Measurements from ENCODE around the gene GPR89B.
"Not testable (repeated sequence)": the region's sequence is repeated elsewhere in the genome, so short reads cannot be mapped to it uniquely, and the experiment has no call there.

GPR89B gene

DNA sequence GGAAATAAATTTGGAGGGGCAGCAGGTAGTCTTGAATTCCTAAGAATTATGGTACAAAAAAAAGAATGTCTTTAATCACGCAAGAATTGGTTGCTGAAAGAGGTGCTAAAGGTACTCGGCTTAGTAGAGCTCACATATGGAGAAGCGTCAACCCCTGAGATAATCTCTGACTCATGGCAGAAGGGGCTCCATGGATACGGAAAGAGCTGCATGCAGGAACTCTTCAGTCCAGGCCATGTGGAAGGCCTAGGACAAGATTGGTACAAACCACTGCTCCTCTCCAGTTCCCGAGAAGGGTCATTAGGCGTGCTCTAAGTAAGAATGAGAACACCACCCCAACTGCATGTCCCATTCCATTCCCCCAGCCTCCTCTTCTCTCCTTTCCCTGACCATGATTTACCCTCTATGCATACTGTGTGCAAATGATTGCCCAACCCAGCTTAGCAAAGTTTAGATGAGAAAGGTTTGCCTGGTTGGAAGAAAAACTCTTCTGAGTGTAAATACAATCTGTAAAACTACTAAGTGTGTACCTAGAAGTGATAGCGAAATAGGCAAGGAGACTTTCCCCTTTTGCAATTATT is 14.8 kb upstream of the GPR89B start:
- Mint-ChIP-seq H3K27me3 (peaks cover 7% of the 10 kb centered on the region), H3K36me3 (no peaks in the 10 kb centered on the region), H3K27ac (no peak overlapping the region), H3K9me3 (ENCODE audit: low read depth) (no peaks in the 10 kb centered on the region), H3K4me1 (ENCODE audit: low read depth) (no peaks in the 10 kb centered on the region), H3K4me3 (no peak overlapping the region)

DNA sequence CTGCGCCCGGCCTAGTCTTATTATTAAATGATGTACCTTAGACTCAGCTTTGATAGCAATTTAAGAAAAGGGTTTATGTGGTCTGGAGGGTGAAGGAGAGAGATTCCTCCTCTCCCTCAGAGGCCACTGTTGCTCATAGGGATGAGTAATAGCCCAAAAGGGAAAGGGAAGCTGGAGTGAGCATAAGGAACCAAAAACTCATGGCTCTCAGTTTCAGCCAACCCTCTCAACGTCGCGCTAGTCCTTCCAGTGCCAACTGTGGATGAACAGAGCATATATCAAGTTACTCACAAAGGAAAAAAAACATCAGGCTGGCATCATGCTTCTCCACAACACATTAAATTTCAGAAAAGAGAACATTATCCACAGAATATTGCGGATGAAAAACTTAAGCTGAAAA is 8.3 kb upstream of the GPR89B start:
- H3K27me3 Mint-ChIP-seq: peaks cover 5% of the 10 kb centered on the region
- H3K36me3 Mint-ChIP-seq: no peaks in the 10 kb centered on the region
- H3K4me1 Mint-ChIP-seq (ENCODE audit: low read depth): no peaks in the 10 kb centered on the region
- no peaks in the 10 kb centered on the region for H3K9me3 Mint-ChIP-seq (ENCODE audit: low read depth)
- no peak overlapping the region for H3K27ac Mint-ChIP-seq
- H3K4me3 Mint-ChIP-seq: no peak overlapping the region

DNA sequence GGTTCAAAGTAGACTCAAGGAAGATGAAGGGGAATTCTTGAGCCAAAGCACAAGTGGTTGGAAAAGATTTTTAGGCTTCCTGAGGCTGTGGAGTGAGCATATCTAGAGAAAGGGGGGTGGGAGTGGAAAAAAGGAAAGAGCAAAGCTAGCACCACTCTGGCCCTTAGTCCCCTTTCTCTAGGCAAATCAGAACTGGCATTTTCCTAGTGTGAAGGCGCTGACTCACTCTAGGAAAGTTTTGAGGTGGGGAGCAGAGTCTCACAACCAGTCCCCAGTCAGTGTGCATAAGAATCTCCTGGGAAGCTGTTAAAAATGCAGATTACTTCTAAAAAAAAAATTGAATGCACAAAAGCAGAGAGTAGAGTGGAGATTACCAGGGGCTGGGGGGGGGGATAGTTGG is 3.4 kb upstream of the GPR89B start:
- Mint-ChIP-seq H3K27ac (no peak overlapping the region), H3K4me1 (ENCODE audit: low read depth) (peaks cover 3% of the 10 kb centered on the region), H3K9me3 (ENCODE audit: low read depth) (no peaks in the 10 kb centered on the region), H3K27me3 (no peaks in the 10 kb centered on the region), H3K36me3 (no peaks in the 10 kb centered on the region), H3K4me3 (no peak overlapping the region)

DNA sequence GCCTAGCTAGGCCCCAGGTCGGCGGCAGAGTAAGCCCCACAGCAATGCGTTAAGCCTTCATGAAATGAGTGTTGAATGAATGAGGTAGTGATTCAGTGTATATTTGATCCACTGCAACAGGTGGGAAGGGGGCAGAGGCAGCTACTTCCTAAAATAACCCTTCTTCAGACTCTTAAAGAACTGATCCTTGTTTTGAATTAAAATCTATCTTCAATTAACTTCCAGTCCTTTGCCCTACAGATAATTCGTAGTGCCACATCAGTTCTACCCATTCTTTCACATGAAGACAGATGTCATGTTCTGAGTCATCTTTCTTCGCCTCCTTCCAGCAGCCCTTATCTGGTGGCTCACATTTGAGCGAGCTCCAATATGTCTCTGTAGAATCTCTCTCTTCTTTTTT is 1.0 kb upstream of the GPR89B start:
- not testable (repeated sequence) for H3K9me3 Mint-ChIP-seq (ENCODE audit: low read depth); H3K4me3 Mint-ChIP-seq; H3K36me3 Mint-ChIP-seq; H3K27me3 Mint-ChIP-seq; H3K27ac Mint-ChIP-seq
- peaks cover 24% of the 10 kb centered on the region for H3K4me1 Mint-ChIP-seq (ENCODE audit: low read depth)

DNA sequence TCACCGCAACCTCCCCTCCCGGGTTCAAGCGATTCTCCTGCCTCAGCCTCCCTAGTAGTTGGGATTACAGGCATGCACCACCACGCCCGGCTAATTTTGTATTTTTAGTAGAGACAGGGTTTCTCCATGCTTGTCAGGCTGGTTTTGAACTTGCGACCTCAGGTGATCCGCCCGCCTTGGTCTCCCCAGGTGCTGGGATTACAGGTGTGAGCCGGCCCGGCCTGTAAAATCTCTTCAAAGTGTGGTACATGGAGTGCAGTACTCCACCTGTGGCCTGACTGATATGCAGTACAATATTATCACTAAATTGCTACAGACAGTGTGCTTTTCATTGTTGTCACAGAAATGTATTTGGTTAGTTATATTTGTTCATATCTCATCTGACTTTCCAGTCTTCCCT is 531 bp upstream of the GPR89B start:
- H3K9me3 Mint-ChIP-seq (ENCODE audit: low read depth); H3K27ac Mint-ChIP-seq; H3K27me3 Mint-ChIP-seq; H3K4me3 Mint-ChIP-seq; H3K36me3 Mint-ChIP-seq: not testable (repeated sequence)
- peaks cover 28% of the 10 kb centered on the region for H3K4me1 Mint-ChIP-seq (ENCODE audit: low read depth)

DNA sequence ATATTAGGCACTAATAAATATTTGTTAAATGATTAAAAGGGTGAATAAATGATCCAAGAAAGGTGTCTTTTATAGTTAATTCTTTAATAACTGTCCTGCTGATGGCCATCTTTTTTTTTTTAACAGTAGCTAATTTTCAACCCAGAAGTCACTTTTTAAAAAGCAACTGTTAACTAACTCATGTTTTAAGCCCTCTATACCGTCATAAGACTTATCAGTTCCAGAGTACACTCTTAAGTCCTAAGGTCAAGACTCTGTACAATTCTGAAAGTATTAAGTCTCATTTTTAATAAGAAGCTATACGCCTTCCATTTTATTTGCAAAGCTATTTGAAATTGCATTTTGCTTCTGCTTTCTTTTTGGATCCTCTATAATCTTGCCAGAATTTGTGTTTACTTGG is 2.9 kb downstream of the GPR89B start:
- peaks cover 31% of the 10 kb centered on the region for H3K4me1 Mint-ChIP-seq (ENCODE audit: low read depth)
- peak overlapping the region; percentile 70 for H3K4me3 Mint-ChIP-seq
- not testable (repeated sequence) for H3K9me3 Mint-ChIP-seq (ENCODE audit: low read depth); H3K27ac Mint-ChIP-seq; H3K27me3 Mint-ChIP-seq; H3K36me3 Mint-ChIP-seq

DNA sequence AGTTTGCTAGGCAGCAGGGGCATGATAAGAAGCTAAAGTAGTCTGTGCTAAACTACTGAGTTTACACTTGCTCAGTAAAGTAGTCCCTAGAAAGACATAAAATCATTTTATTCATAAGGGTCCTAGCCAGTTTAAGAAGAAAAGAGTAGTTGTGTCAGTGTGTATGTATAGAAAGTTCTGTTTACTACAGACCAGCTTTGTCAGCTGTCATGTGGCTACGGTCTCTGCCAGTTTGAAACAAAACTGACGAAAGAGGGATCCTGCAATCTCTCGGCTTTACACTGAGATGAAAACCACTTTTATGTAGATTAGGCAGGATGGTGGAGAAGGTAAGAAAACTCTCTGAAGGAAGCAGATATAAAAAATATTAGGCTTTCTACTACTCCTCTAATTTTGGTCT is 7.1 kb downstream of the GPR89B start:
- peaks cover 24% of the 10 kb centered on the region for H3K4me1 Mint-ChIP-seq (ENCODE audit: low read depth)
- H3K4me3 Mint-ChIP-seq; H3K36me3 Mint-ChIP-seq; H3K27ac Mint-ChIP-seq; H3K27me3 Mint-ChIP-seq; H3K9me3 Mint-ChIP-seq (ENCODE audit: low read depth): not testable (repeated sequence)

DNA sequence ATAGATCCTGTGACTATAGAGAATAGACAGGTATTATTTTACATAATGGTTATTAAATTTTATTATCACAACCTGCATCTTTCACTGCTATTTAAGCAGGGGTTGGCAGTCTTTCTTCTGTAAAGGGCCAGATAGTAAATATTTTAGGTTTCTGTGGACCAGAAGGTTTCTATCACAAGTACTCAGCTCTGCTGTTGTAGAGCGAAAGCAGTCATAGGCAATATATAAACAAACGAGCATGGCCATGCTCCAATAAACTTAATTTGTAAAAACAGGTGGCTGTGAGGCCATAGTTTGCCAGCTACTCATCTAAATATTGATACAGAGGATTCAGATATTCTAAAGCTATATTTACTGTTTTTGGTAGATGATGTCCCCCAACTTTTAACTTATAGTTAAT is 12.2 kb downstream of the GPR89B start:
- H3K4me3 Mint-ChIP-seq; H3K9me3 Mint-ChIP-seq (ENCODE audit: low read depth); H3K4me1 Mint-ChIP-seq (ENCODE audit: low read depth); H3K36me3 Mint-ChIP-seq; H3K27me3 Mint-ChIP-seq; H3K27ac Mint-ChIP-seq: not testable (repeated sequence)

DNA sequence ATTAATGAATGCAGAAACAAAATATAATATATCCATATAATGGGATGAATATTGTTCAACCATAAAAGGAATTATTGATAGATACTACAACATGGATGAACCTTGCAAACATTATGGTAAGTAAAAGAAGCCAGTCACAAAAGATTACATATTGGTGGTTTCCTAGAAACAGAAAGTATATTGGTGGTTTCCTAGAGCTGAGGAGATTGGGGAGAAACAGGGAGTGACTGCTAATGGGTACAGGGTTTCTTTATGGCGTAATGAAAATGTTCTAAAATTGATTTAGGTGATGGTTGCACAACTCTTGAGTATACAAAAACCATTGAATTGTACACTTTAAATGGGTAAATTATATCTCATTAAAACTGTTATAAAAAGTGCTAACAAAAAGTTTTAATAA is 14.3 kb downstream of the GPR89B start:
- H3K36me3 Mint-ChIP-seq; H3K9me3 Mint-ChIP-seq (ENCODE audit: low read depth); H3K4me1 Mint-ChIP-seq (ENCODE audit: low read depth); H3K27ac Mint-ChIP-seq; H3K27me3 Mint-ChIP-seq; H3K4me3 Mint-ChIP-seq: not testable (repeated sequence)

DNA sequence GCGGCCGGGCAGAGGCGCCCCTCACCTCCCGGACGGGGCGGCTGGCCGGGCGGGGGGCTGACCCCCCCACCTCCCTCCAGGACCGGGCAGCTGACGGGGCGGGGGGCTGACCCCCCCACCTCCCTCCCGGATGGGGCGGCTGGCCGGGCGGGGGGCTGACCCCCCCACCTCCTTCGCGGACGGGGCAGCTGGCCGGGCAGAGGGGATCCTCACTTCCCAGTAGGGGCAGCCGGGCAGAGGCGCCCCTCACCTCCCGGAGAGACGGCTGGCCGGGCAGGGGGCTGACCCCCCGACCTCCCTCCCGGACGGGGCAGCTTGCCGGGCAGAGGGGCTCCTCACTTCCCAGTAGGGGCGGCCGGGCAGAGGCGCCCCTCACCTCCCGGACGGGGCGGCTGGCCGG is 21.3 kb downstream of the GPR89B start:
- not testable (repeated sequence) for H3K4me1 Mint-ChIP-seq (ENCODE audit: low read depth); H3K27ac Mint-ChIP-seq; H3K9me3 Mint-ChIP-seq (ENCODE audit: low read depth)

DNA sequence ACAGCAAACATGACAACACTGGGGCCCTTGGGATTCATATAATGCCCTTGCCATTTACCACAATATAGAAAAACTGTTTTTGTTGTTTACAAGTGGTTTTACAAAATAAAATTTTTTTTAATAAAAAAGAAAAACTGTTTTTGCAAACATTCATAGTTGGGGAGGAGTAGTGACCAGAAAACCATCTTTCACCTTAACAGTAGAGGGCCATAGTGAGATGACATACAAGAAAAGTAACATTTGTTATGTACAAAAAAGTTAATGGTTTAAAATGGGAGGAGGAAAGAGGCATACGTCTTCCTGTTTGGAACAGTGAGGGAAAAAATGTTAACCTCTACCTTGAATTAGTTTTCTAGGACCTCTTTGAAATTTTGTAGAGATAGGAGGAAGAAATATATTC is 30.7 kb downstream of the GPR89B start:
- H3K9me3 Mint-ChIP-seq (ENCODE audit: low read depth); H3K36me3 Mint-ChIP-seq; H3K4me1 Mint-ChIP-seq (ENCODE audit: low read depth); H3K27me3 Mint-ChIP-seq; H3K4me3 Mint-ChIP-seq; H3K27ac Mint-ChIP-seq: not testable (repeated sequence)

More for the DNA sequence above, 21.3 kb downstream of the GPR89B start:
- not testable (repeated sequence) for H3K4me3 Mint-ChIP-seq, H3K27me3 Mint-ChIP-seq, H3K36me3 Mint-ChIP-seq

DNA sequence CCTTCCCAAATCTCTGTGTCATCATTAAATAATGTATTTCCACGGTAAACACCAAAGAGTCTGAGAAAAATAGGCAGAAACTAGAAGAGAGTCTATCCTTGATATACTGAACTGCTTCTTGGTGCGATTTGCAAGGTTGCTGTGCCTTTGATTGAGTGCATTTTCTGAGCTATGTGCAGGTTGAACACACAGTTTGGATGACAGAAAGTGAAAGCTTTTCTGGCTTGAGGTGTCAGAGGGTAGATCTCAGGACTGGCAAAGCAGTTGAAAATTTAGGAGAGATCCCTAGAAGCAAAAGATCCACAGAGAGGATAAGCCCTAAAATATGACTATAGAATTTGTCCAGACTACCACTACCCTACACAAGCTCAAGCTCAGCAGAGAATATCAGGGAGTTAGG is 31.5 kb downstream of the GPR89B start:
- H3K4me1 Mint-ChIP-seq (ENCODE audit: low read depth); H3K9me3 Mint-ChIP-seq (ENCODE audit: low read depth); H3K27me3 Mint-ChIP-seq; H3K4me3 Mint-ChIP-seq; H3K36me3 Mint-ChIP-seq; H3K27ac Mint-ChIP-seq: not testable (repeated sequence)

DNA sequence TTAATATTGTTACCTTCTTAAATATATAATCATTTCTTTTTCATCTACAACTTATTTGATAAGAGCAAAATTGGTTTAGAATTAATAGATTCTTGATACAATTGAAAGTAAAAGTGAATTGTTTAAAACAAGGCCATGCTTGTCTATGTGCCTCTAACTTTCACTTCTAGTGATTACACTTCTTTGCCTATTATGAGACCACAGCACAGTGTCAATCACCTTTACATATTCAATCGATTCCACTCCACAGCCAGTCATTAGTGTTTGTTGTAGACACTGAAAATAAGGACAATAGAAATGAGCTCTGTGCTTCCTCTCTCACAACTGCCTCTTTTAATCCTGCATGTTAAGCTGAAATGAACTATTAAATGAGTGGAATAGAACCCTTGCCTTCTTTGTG is 36.4 kb downstream of the GPR89B start:
- not testable (repeated sequence) for H3K27me3 Mint-ChIP-seq; H3K27ac Mint-ChIP-seq; H3K4me3 Mint-ChIP-seq; H3K36me3 Mint-ChIP-seq; H3K4me1 Mint-ChIP-seq (ENCODE audit: low read depth); H3K9me3 Mint-ChIP-seq (ENCODE audit: low read depth)

DNA sequence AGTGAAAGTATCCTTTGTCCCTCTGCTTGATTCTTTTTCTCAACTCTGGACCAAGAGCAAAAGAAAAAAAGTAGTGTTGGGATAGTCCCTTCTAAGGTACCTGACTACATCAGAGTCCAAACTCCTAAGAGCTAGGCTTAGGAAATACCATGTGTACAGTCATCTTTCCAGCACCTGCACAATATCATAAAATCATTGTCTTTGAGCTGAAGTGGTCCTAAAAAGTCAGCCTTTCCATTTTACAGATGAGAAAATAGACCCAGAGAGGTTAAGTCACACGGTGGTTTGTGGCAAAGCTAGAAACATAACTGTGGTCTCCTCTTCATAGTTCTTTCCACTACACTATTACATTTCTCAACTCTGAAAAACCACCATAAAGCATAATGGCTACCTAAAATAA is 38.4 kb downstream of the GPR89B start:
- H3K9me3 Mint-ChIP-seq (ENCODE audit: low read depth); H3K36me3 Mint-ChIP-seq; H3K4me3 Mint-ChIP-seq; H3K27me3 Mint-ChIP-seq; H3K27ac Mint-ChIP-seq; H3K4me1 Mint-ChIP-seq (ENCODE audit: low read depth): not testable (repeated sequence)

DNA sequence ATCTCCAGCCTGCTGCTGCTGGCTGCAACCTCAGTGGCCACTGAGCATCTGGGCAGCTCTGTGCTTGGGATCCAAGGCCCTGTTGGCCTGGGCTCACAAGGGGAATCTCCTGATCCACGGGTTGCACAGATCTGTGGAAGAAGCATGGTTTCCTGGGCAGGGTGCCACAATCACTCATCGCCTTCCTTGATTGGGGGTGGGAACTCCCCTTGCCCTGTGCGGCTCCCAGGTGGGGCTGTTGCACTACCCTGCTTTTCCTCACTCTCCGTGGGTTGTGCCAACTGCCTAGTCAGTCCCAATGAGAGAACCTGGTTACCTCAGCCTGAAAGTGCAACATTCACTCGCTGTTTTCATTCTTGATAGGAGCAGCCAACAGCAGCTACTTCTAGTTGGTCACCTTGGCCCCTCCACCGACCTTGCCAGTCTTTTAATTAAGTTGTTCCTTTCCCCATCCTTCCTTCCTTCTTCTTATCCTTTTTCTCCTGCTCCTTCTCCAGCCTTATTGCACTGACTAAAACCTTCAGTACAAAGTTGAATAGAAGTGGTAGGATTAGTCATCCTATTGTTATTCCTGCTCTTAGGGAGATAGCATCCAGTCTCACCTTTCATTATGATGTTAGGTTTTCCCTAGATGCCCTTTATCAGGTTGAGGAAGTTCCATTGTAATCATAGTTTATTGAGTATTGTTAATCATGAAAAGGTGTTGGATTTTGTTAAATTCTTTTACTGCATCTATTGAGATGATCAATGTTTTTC is 50.9 kb downstream of the GPR89B start:
- not testable (repeated sequence) for H3K9me3 Mint-ChIP-seq (ENCODE audit: low read depth); H3K27me3 Mint-ChIP-seq; H3K4me1 Mint-ChIP-seq (ENCODE audit: low read depth); H3K4me3 Mint-ChIP-seq; H3K27ac Mint-ChIP-seq; H3K36me3 Mint-ChIP-seq

DNA sequence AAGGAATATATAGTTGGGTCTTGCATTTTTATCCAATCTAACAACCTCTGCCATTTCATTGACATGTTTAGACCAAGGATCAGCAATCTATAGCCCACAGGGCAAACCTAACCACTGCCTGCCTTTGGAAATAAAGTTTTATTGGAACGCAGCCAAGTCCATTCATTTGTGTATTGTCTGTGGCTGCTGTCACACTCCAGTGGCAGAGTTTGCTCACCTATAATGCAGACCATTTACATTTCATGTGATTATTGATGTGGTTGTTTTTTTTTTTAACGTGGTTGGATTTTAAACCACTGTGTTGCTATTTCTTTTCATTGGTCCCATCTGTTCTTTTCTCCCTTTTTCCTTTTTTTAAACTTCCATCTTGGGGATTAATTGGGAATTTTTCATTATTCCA is 57.2 kb downstream of the GPR89B start:
- H3K4me3 Mint-ChIP-seq; H3K4me1 Mint-ChIP-seq (ENCODE audit: low read depth); H3K27ac Mint-ChIP-seq; H3K36me3 Mint-ChIP-seq; H3K9me3 Mint-ChIP-seq (ENCODE audit: low read depth); H3K27me3 Mint-ChIP-seq: not testable (repeated sequence)

Measured in activated naive CD8-positive, alpha-beta T cell (primary cell).